ENCODE results near the gene PITRM1. TPM values are rescaled to one million over a fixed set of nuclear protein-coding genes. Genes with fewer than 3 reads are reported as not detected.

The PITRM1 gene
- polyA plus RNA-seq, 2 of the 4 experiments (the other 2 are of a cell fraction): 45.9 to 64.5 TPM

DNA sequence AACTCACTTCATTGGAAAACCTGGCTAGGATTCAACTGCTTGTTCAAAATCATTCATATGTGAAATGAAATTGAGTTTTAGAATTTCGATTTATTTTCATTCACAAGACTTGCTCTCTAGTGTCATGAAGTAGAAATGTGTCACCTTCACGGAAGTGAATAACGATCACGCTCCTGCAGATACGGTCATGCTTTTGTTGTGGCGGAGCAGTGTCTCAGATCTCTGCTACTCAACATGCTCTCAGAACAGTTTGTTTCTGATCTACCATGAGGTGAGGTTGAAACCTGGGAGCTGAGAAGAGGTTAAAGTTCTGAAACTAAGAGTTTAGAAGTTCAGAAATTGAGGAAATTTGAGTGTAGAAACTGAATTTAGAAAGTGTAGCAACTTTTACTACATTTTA, 13.8 kb upstream of the PITRM1 start:
- ChIA-PET CTCF (interaction anchor here (1.4 to 2.2 kb wide), 2 partner anchors 11 kb away, joined by 3 to 4 read pairs; no protein-coding TSS in a partner anchor), POLR2A (no interaction called here)
- FAIRE-seq: no peak
- no peak for ATAC-seq
- TF ChIP-seq RARB (CRISPR knock-in tag; IDR thresholded peaks at IDR 0.05) (no peak), NR3C1 (IDR thresholded peaks at IDR 0.05) (no peak), JUNB (IDR thresholded peaks at IDR 0.05) (no peak), JUN (IDR thresholded peaks at IDR 0.05) (no peak), NFE2L2 (conservative IDR thresholded peaks at IDR 0.05; ENCODE audit: low read length) (no peak), SREBF2 (IDR thresholded peaks at IDR 0.05) (no peak), TP53 (CRISPR knock-in tag; IDR thresholded peaks at IDR 0.05) (no peak), CBX8 (IDR thresholded peaks at IDR 0.05) (no peak), ZFP36 (IDR thresholded peaks at IDR 0.05; ENCODE audit: borderline replicate concordance, partially characterized antibody) (no peak), CEBPB (IDR thresholded peaks at IDR 0.05) (no peak), EHMT2 (IDR thresholded peaks at IDR 0.05; ENCODE audit: low read depth) (no peak), KDM5A (IDR thresholded peaks at IDR 0.05) (no peak), HOXB13 (CRISPR knock-in tag; IDR thresholded peaks at IDR 0.05; ENCODE audit: low read depth) (no peak), ZSCAN20 (CRISPR knock-in tag; IDR thresholded peaks at IDR 0.05) (no peak), FOXS1 (CRISPR knock-in tag; IDR thresholded peaks at IDR 0.05) (no peak), GATA3 (IDR thresholded peaks at IDR 0.05; ENCODE audit: borderline replicate concordance) (no peak), BHLHE40 (IDR thresholded peaks at IDR 0.05; ENCODE audit: low read depth, low read length) (no peak), RNF2 (IDR thresholded peaks at IDR 0.05; ENCODE audit: borderline replicate concordance, low read depth) (no peak)
- TF ChIP-seq, protein P1, sequence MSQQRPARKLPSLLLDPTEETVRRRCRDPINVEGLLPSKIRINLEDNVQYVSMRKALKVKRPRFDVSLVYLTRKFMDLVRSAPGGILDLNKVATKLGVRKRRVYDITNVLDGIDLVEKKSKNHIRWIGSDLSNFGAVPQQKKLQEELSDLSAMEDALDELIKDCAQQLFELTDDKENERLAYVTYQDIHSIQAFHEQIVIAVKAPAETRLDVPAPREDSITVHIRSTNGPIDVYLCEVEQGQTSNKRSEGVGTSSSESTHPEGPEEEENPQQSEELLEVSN (IDR thresholded peaks at IDR 0.05; ENCODE audit: borderline replicate concordance, low read depth): no peak
- TF ChIP-seq, protein P2, sequence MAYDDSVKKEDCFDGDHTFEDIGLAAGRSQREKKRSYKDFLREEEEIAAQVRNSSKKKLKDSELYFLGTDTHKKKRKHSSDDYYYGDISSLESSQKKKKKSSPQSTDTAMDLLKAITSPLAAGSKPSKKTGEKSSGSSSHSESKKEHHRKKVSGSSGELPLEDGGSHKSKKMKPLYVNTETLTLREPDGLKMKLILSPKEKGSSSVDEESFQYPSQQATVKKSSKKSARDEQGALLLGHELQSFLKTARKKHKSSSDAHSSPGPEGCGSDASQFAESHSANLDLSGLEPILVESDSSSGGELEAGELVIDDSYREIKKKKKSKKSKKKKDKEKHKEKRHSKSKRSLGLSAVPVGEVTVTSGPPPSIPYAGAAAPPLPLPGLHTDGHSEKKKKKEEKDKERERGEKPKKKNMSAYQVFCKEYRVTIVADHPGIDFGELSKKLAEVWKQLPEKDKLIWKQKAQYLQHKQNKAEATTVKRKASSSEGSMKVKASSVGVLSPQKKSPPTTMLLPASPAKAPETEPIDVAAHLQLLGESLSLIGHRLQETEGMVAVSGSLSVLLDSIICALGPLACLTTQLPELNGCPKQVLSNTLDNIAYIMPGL (CRISPR knock-in tag; IDR thresholded peaks at IDR 0.05; ENCODE audit: borderline replicate concordance): no peak
- H3K4me2 ChIP-seq: no peak overlapping the region
- 79% methylated on average over 6 of the region's 6 CpGs for WGBS (ENCODE audit: missing lambda C conversion rate)
- no peak for DNase-seq (ENCODE audit: low read depth in 1 of 2, low spot score in 1 of 2)
- H3K27ac ChIP-seq: no peak overlapping the region
- H3K4me1 ChIP-seq: no peaks in the 10 kb centered on the region
- H3K9me3 ChIP-seq: peaks cover 7% of the 10 kb centered on the region; the same call in 1 of the 3 replicates
- no peak overlapping the region for H3K4me3 ChIP-seq

DNA sequence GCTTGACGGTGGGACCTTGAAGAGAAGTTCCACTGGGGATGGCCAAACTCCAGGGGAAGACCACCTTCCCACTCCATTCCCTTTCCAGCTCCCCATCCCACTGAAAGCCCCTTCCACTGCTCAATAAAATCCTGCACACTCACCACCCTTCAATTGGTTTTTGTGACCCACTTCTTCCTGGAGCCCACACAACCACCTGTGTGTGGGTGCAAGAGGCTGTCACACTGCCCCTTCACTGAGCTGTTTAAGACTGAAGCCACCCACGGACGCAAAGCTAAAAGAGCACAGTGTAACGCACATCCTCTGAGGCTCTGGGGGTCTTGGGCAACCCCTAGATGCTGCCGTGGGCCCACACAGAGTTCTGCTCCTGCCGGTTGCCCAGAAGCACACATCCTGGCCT, 12.8 kb upstream of the PITRM1 start:
- FAIRE-seq: no peak
- no peaks in the 10 kb centered on the region for H3K4me1 ChIP-seq
- peaks cover 7% of the 10 kb centered on the region; the same call in 1 of the 3 replicates for H3K9me3 ChIP-seq
- no peak overlapping the region for H3K4me2 ChIP-seq
- no peak overlapping the region for H3K4me3 ChIP-seq
- ATAC-seq: no peak
- ChIA-PET POLR2A (no interaction called here), CTCF (interaction anchor here (1.4 to 2.2 kb wide), 3 partner anchors 10 to 12 kb away, joined by 3 to 4 read pairs (median 4); no protein-coding TSS in a partner anchor)
- H3K27ac ChIP-seq: no peak overlapping the region
- WGBS (ENCODE audit: missing lambda C conversion rate): 72% methylated on average over 5 of the region's 6 CpGs
- DNase-seq (ENCODE audit: low read depth in 1 of 2, low spot score in 1 of 2): no peak
- TF ChIP-seq TFCP2L1 (CRISPR knock-in tag; IDR thresholded peaks at IDR 0.05) (no peak), BHLHE40 (IDR thresholded peaks at IDR 0.05; ENCODE audit: low read depth, low read length) (no peak), CHD2 (IDR thresholded peaks at IDR 0.05; ENCODE audit: low read length, partially characterized antibody) (no peak), PHF8 (IDR thresholded peaks at IDR 0.05; ENCODE audit: borderline replicate concordance, low read depth) (no peak), RAD21 (conservative IDR thresholded peaks at IDR 0.05 in 1 of 2, IDR thresholded peaks at IDR 0.05 in 1 of 2) (no peak), KDM1A (IDR thresholded peaks at IDR 0.05; ENCODE audit: low read depth) (no peak), RNF2 (IDR thresholded peaks at IDR 0.05; ENCODE audit: borderline replicate concordance, low read depth) (no peak), ZC3H11A (IDR thresholded peaks at IDR 0.05) (no peak)
- TF ChIP-seq, protein P2 (CRISPR knock-in tag; IDR thresholded peaks at IDR 0.05; ENCODE audit: borderline replicate concordance): no peak
- TF ChIP-seq, protein P3, sequence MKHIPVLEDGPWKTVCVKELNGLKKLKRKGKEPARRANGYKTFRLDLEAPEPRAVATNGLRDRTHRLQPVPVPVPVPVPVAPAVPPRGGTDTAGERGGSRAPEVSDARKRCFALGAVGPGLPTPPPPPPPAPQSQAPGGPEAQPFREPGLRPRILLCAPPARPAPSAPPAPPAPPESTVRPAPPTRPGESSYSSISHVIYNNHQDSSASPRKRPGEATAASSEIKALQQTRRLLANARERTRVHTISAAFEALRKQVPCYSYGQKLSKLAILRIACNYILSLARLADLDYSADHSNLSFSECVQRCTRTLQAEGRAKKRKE (CRISPR knock-in tag; IDR thresholded peaks at IDR 0.05; ENCODE audit: low read depth): no peak
- TF ChIP-seq, protein P4, sequence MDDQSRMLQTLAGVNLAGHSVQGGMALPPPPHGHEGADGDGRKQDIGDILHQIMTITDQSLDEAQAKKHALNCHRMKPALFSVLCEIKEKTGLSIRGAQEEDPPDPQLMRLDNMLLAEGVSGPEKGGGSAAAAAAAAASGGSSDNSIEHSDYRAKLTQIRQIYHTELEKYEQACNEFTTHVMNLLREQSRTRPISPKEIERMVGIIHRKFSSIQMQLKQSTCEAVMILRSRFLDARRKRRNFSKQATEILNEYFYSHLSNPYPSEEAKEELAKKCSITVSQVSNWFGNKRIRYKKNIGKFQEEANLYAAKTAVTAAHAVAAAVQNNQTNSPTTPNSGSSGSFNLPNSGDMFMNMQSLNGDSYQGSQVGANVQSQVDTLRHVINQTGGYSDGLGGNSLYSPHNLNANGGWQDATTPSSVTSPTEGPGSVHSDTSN (IDR thresholded peaks at IDR 0.05): no peak
- TF ChIP-seq, protein P5, sequence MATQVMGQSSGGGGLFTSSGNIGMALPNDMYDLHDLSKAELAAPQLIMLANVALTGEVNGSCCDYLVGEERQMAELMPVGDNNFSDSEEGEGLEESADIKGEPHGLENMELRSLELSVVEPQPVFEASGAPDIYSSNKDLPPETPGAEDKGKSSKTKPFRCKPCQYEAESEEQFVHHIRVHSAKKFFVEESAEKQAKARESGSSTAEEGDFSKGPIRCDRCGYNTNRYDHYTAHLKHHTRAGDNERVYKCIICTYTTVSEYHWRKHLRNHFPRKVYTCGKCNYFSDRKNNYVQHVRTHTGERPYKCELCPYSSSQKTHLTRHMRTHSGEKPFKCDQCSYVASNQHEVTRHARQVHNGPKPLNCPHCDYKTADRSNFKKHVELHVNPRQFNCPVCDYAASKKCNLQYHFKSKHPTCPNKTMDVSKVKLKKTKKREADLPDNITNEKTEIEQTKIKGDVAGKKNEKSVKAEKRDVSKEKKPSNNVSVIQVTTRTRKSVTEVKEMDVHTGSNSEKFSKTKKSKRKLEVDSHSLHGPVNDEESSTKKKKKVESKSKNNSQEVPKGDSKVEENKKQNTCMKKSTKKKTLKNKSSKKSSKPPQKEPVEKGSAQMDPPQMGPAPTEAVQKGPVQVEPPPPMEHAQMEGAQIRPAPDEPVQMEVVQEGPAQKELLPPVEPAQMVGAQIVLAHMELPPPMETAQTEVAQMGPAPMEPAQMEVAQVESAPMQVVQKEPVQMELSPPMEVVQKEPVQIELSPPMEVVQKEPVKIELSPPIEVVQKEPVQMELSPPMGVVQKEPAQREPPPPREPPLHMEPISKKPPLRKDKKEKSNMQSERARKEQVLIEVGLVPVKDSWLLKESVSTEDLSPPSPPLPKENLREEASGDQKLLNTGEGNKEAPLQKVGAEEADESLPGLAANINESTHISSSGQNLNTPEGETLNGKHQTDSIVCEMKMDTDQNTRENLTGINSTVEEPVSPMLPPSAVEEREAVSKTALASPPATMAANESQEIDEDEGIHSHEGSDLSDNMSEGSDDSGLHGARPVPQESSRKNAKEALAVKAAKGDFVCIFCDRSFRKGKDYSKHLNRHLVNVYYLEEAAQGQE (IDR thresholded peaks at IDR 0.05): no peak
